H1 (cell line): ENCODE data around the gene AGFG2. TPM values are rescaled to one million over a fixed set of nuclear protein-coding genes. Genes with fewer than 3 reads are reported as not detected.

ENCODE experiments used
- CTCF ChIA-PET: fragments of 300-600 bp; sonication (Branson Sonifier 250); formaldehyde crosslinking; loops from one replicate; lab custom pipeline; 2021; ENCODE audit not compliant: partially characterized antibody; lab: Charles Lee
- POLR2A ChIA-PET: fragments of 300-600 bp; sonication (Branson Sonifier 250); formaldehyde crosslinking; loops from one replicate; lab custom pipeline; 2021; ENCODE audit warnings: inconsistent platforms; ENCODE audit not compliant: partially characterized antibody; lab: Charles Lee
- DNase-seq, 2 experiments: peaks; one replicate each; pipeline versions ENCODE4 v3.0.0 to v3.0.0-alpha.2; 2010 to 2022; ENCODE audit warnings: low spot score in 2 of 2, low read depth in 1 of 2, mixed read lengths in 1 of 2
- FAIRE-seq: peaks from 2 replicates; lab custom pipeline; 2011; peaks lifted over from hg19 to GRCh38; lab: Jason Lieb, UNC
- H2AFZ ChIP-seq: 2 replicates; pipeline ENCODE4 v1.8.1; 2012; ENCODE audit warnings: low read length, inconsistent platforms
- H2AK5ac ChIP-seq: 2 replicates; pipeline ENCODE4 v1.6.1; 2013; ENCODE audit warnings: low read depth, low read length
- H2BK120ac ChIP-seq: replicated peaks from 2 replicates; pipeline ENCODE3; 2013; ENCODE audit warnings: low read depth, low read length, inconsistent platforms
- H2BK12ac ChIP-seq: 2 replicates; pipeline ENCODE4 v1.6.1; 2013; ENCODE audit warnings: low read depth, low read length
- H2BK15ac ChIP-seq: 2 replicates; pipeline ENCODE4 v1.6.1; 2013; ENCODE audit warnings: low read length
- H2BK20ac ChIP-seq: 2 replicates; pipeline ENCODE4 v1.6.1; 2013; ENCODE audit warnings: low read length
- H2BK5ac ChIP-seq: 2 replicates; pipeline ENCODE4 v1.6.1; 2013; ENCODE audit warnings: low read depth, low read length
- H3K14ac ChIP-seq: 2 replicates; pipeline ENCODE4 v1.6.1; 2013; ENCODE audit warnings: inconsistent platforms; ENCODE audit not compliant: insufficient read length
- H3K18ac ChIP-seq: 2 replicates; pipeline ENCODE4 v1.6.1; 2013; ENCODE audit warnings: low read length; ENCODE audit errors: extremely low read depth
- H3K23ac ChIP-seq: 2 replicates; pipeline ENCODE4 v1.6.1; 2013; ENCODE audit warnings: inconsistent platforms; ENCODE audit not compliant: insufficient read length
- H3K23me2 ChIP-seq: 2 replicates; pipeline ENCODE4 v1.6.1; 2013; ENCODE audit warnings: low read depth, low read length
- H3K27ac ChIP-seq: 2 replicates; pipeline ENCODE4 v1.6.1; 2011; ENCODE audit warnings: low read depth, low read length, inconsistent platforms
- H3K27me3 ChIP-seq, 4 experiments: replicated peaks in 1 of 4; 1 replicate in 1 of 4; 2 replicates in 3 of 4; pipeline versions ENCODE4 v1.6.1 to v1.8.1; 2011 to 2013; ENCODE audit warnings: low read length in 3 of 4, mild to moderate bottlenecking in 3 of 4, inconsistent platforms in 2 of 4, mixed read lengths in 2 of 4, moderate library complexity in 1 of 4; ENCODE audit not compliant: control insufficient read depth in 3 of 4, insufficient read depth in 3 of 4; ENCODE audit errors: extremely low read depth in 1 of 4
- H3K36me3 ChIP-seq, 4 experiments: 2 replicates each; pipeline versions ENCODE4 v1.6.1 to v1.8.1; 2011 to 2013; ENCODE audit warnings: mild to moderate bottlenecking in 4 of 4, low read length in 3 of 4, moderate library complexity in 2 of 4, control low read depth in 1 of 4, inconsistent platforms in 1 of 4; ENCODE audit not compliant: insufficient read depth in 4 of 4, control insufficient read depth in 2 of 4
- H3K4ac ChIP-seq: replicated peaks from 2 replicates; pipeline ENCODE3; 2013; ENCODE audit warnings: low read length, low read depth, mixed read lengths, inconsistent platforms; ENCODE audit not compliant: insufficient read length
- H3K4me1 ChIP-seq, 4 experiments: replicated peaks in 1 of 4; 1 replicate in 1 of 4; 2 replicates in 3 of 4; pipeline versions ENCODE4 v1.6.1 to v1.8.1; 2011 to 2013; ENCODE audit warnings: low read length in 3 of 4, inconsistent platforms in 2 of 4, mixed read lengths in 1 of 4; ENCODE audit not compliant: insufficient read depth in 4 of 4, control insufficient read depth in 3 of 4
- H3K4me2 ChIP-seq, 2 experiments: 2 replicates each; pipeline versions ENCODE4 v1.6.1 to v1.8.1; 2011 to 2013; ENCODE audit warnings: low read depth in 2 of 2, low read length in 2 of 2, control low read depth in 1 of 2, inconsistent platforms in 1 of 2, mild to moderate bottlenecking in 1 of 2; ENCODE audit not compliant: insufficient read depth in 1 of 2
- H3K4me3 ChIP-seq, 4 experiments: fragments of 200-600, 300-600 bp in 1 of 4; sonication (generic), shearing (Covaris generic), sonication (Bioruptor Twin) in 1 of 4; 2 replicates each; pipeline versions ENCODE4 v1.5.1 to v1.8.1; 2011 to 2016; ENCODE audit warnings: low read length in 4 of 4, low read depth in 3 of 4, control low read depth in 2 of 4, inconsistent platforms in 2 of 4, mild to moderate bottlenecking in 2 of 4, mixed read lengths in 1 of 4, moderate library complexity in 1 of 4; ENCODE audit not compliant: insufficient read depth in 2 of 4; ENCODE audit errors: extremely low read depth in 1 of 4
- H3K56ac ChIP-seq: replicated peaks from 2 replicates; pipeline ENCODE3; 2013; ENCODE audit warnings: low read depth, mild to moderate bottlenecking, mixed read lengths, low read length, inconsistent platforms; ENCODE audit not compliant: insufficient read length
- H3K79me1 ChIP-seq: 2 replicates; pipeline ENCODE4 v1.6.1; 2013; ENCODE audit warnings: low read depth, low read length, control low read depth
- H3K79me2 ChIP-seq, 2 experiments: 2 replicates each; pipeline versions ENCODE4 v1.6.1 to v1.8.1; 2012 to 2013; ENCODE audit warnings: low read length in 2 of 2, mild to moderate bottlenecking in 2 of 2, inconsistent platforms in 1 of 2; ENCODE audit not compliant: insufficient read depth in 2 of 2, control insufficient read depth in 1 of 2
- H3K9ac ChIP-seq, 4 experiments: replicated peaks in 1 of 4; 1 replicate in 1 of 4; 2 replicates in 3 of 4; pipeline versions ENCODE4 v1.6.1 to v1.8.1; 2011 to 2013; ENCODE audit warnings: low read depth in 3 of 4, low read length in 3 of 4, control low read depth in 2 of 4, mild to moderate bottlenecking in 2 of 4, moderate library complexity in 2 of 4, inconsistent platforms in 1 of 4; ENCODE audit errors: extremely low read depth in 1 of 4
- H3K9me3 ChIP-seq, 2 experiments: 2 replicates each; pipeline versions ENCODE4 v1.6.1 to v1.8.1; 2012 to 2013; ENCODE audit warnings: mild to moderate bottlenecking in 2 of 2, moderate library complexity in 2 of 2, control low read depth in 1 of 2, inconsistent platforms in 1 of 2, low read depth in 1 of 2, low read length in 1 of 2, mixed read lengths in 1 of 2; ENCODE audit not compliant: insufficient read depth in 2 of 2
- H4K20me1 ChIP-seq, 2 experiments: replicated peaks in 1 of 2; 2 replicates each; pipeline versions ENCODE3 to v1.8.1; 2011 to 2013; ENCODE audit warnings: inconsistent platforms in 2 of 2, low read length in 2 of 2, mild to moderate bottlenecking in 1 of 2; ENCODE audit not compliant: insufficient read depth in 2 of 2, control insufficient read depth in 1 of 2
- H4K5ac ChIP-seq: 2 replicates; pipeline ENCODE4 v1.6.1; 2013; ENCODE audit warnings: low read length, low read depth, mixed read lengths, inconsistent platforms; ENCODE audit not compliant: insufficient read length
- H4K8ac ChIP-seq: 2 replicates; pipeline ENCODE4 v1.8.0; 2013; ENCODE audit warnings: mild to moderate bottlenecking, moderate library complexity, low read length, inconsistent platforms; ENCODE audit not compliant: insufficient read depth; ENCODE audit errors: extremely low read depth
- H4K91ac ChIP-seq: replicated peaks from 2 replicates; pipeline ENCODE3; 2013; ENCODE audit warnings: low read length, mixed read lengths, inconsistent platforms; ENCODE audit not compliant: insufficient read length
- BACH1 ChIP-seq: IDR thresholded peaks from 2 replicates; pipeline ENCODE4 v1.6.1; 2012; ENCODE audit warnings: low read length, improper control_type of control experiment
- CBX5 ChIP-seq: fragments of 300-800, 300-1000 bp; sonication (generic); IDR thresholded peaks from 2 replicates; pipeline ENCODE4 v1.7.1; 2016; ENCODE audit warnings: antibody characterized with exemption, low read length, low read depth
- EP300 ChIP-seq, 2 experiments: IDR thresholded peaks; 1 replicate in 1 of 2; 2 replicates in 1 of 2; pipeline ENCODE4 v1.6.1; 2011 to 2012; ENCODE audit warnings: low read depth in 2 of 2, low read length in 2 of 2, mild to moderate bottlenecking in 2 of 2, borderline replicate concordance in 1 of 2, inconsistent platforms in 1 of 2, moderate library complexity in 1 of 2
- HDAC6 ChIP-seq: IDR thresholded peaks from one replicate; pipeline ENCODE4 v1.7.1; 2012; ENCODE audit warnings: low read depth, mild to moderate bottlenecking, inconsistent platforms, low read length, moderate library complexity
- KDM5A ChIP-seq: fragments of 200-600 bp; IDR thresholded peaks from 2 replicates; pipeline ENCODE4 v1.7.1; 2012; ENCODE audit warnings: mild to moderate bottlenecking, low read length, inconsistent platforms, mixed read lengths
- NANOG ChIP-seq: IDR thresholded peaks from 2 replicates; pipeline ENCODE4 v1.6.1; 2011; ENCODE audit warnings: low read length, low read depth, mild to moderate bottlenecking, inconsistent platforms; ENCODE audit not compliant: insufficient read depth, poor library complexity, severe bottlenecking
- POLR2AphosphoS5 ChIP-seq: IDR thresholded peaks from 2 replicates; pipeline ENCODE4 v1.6.1; 2011; ENCODE audit warnings: low read depth, low read length
- RFX5 ChIP-seq: IDR thresholded peaks from 2 replicates; pipeline ENCODE4 v1.6.1; 2011; ENCODE audit warnings: low read depth, low read length, improper control_type of control experiment, borderline replicate concordance
- SIN3A ChIP-seq, 2 experiments: IDR thresholded peaks in 1 of 2; conservative IDR thresholded peaks in 1 of 2; 2 replicates each; pipeline ENCODE4 v1.6.1; 2011 to 2012; ENCODE audit warnings: low read length in 2 of 2, improper control_type of control experiment in 1 of 2, low read depth in 1 of 2, mild to moderate bottlenecking in 1 of 2
- SUZ12 ChIP-seq: fragments of 200-600 bp; sonication (generic); IDR thresholded peaks from 2 replicates; pipeline ENCODE4 v1.6.1; 2012; ENCODE audit warnings: mild to moderate bottlenecking, inconsistent platforms, low read length, moderate library complexity, mixed read lengths
- TCF12 ChIP-seq: IDR thresholded peaks from 2 replicates; pipeline ENCODE4 v1.6.1; 2011; ENCODE audit warnings: low read depth, mild to moderate bottlenecking, low read length
- WGBS, 2 experiments: shearing (Covaris generic) in 1 of 2; methylation state at CpG; one replicate each; pipeline versions ENCODE4 v1.1.6 to v1.1.7; 2013 to 2015; ENCODE audit warnings: low lambda C conversion rate in 2 of 2, mixed read lengths in 2 of 2, inconsistent platforms in 1 of 2, low coverage in 1 of 2, missing lambda C conversion rate in 1 of 2; ENCODE audit not compliant: insufficient replicate concordance in 2 of 2, insufficient coverage in 1 of 2, insufficient read length in 1 of 2; ENCODE audit errors: extremely low coverage in 1 of 2, missing lambda C conversion rate in 1 of 2; 5-methylcytosine and 5-hydroxymethylcytosine counted together
- polyA plus RNA-seq, 7 experiments: library from polyadenylated mRNA; depleted of rRNA in 3 of 7; stranded (reverse) in 5 of 7; unstranded in 2 of 7; fragments of >200 nt in 5 of 7; fragments of 200-250 nt in 2 of 7; gene quantifications; 1 replicate in 5 of 7; 2 replicates in 1 of 7; 4 replicates in 1 of 7; pipeline versions ENCODE4 v1.2.1 to v1.2.3, GENCODE V29; 2011 to 2013; ENCODE audit warnings: missing spikeins in 2 of 7, mixed read lengths in 2 of 7
- total RNA-seq: library from RNA; stranded (reverse); fragmentation: NEBNext Ultra II Directional; extraction: Animal tissue kit (Norgen Biotek cat#: 25700); gene quantifications from 2 replicates; pipeline ENCODE4 v1.2.1, GENCODE V29; 2021

AGFG2 gene
- total and polyA plus RNA-seq, 2 of the 8 experiments (the other 6 are each of a cell fraction or from before 2014, with no cell fraction given) = 7.6 to 11.2 TPM

DNA sequence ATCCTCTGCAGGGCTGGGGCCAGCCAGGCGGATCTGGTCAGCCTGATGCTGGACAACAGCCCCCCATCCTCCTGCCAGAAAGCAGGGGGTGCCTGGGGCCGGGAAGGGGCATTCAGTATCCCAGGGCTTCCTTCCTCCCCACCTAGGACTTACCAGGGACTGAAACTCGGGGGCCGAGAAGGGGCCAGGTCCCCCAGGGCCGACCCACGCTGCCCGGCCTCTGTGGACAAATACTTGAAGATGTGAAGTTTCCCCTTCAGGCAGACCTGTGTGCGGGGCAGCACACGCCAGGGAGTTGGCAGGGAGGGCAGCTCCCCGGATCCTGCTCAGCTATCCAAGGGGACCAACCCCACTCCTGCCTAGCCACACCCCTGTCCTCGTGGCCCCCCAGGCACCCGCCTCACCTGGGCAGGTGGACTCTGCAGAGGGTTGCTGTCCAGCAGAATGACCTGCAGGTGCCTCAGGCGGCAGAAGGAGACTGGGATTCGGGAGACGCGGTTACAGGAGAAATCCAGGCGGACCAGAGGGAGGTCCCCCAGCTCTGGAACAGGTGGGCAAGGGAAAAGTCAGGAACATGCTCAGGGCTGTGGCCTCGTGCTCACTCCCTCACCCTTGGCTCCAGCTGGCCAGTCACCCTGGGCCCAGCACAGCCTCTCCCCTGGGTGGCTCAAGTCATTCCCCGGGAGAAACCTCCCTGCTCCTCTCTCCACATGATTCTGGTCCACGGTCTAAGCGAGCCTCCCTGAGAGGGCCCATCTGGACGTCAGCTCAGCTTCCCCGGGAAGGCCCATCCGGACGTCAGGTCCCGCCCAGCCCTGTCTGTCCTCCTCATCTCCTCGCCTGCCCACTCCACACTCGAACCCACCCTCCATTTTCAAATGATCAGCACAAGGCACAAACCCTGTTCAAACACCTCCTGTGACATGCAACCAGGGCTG, 39.5 kb downstream of the AGFG2 start:
- H4K8ac ChIP-seq = no peak overlapping the region
- H2BK12ac ChIP-seq = no peak overlapping the region
- H3K23me2 ChIP-seq = peaks cover 7% of the 10 kb centered on the region
- H4K20me1 ChIP-seq = peaks cover 2 to 19% of the 10 kb centered on the region in 2 experiments
- H4K5ac ChIP-seq = no peak overlapping the region
- H3K4me1 ChIP-seq = peaks cover 0 to 9% (median 3%) of the 10 kb centered on the region in 4 experiments; a peak in 6 of 7 replicates
- H2BK120ac ChIP-seq = no peak overlapping the region
- POLR2A ChIA-PET = interaction anchor here (0.6 to 1.2 kb wide), 4 partner anchors 11 to 581 kb away, joined by 3 read pairs; no protein-coding TSS in a partner anchor
- no peak overlapping the region for H2BK15ac ChIP-seq
- H3K18ac ChIP-seq = no peak overlapping the region
- no peak overlapping the region for H4K91ac ChIP-seq
- H3K56ac ChIP-seq = no peak overlapping the region
- no peak overlapping the region for H3K14ac ChIP-seq
- peaks cover 7% of the 10 kb centered on the region for H3K79me1 ChIP-seq
- H3K27ac ChIP-seq = no peak overlapping the region
- FAIRE-seq = no peak
- H2BK5ac ChIP-seq = no peak overlapping the region
- peaks cover 0 to 4% of the 10 kb centered on the region in 2 experiments; a peak in 1 of 4 replicates for H3K79me2 ChIP-seq
- no peak for DNase-seq
- WGBS, 2 experiments = 92% methylated on average over 27 of the region's 28 CpGs; no CpG with 5 or more reads in 1 of the 2 experiments
- H3K23ac ChIP-seq = no peak overlapping the region
- peaks cover 0 to 2% (median 0%) of the 10 kb centered on the region in 4 experiments; a peak in 1 of 7 replicates for H3K27me3 ChIP-seq
- H2AK5ac ChIP-seq = no peak overlapping the region
- H3K9me3 ChIP-seq = no peaks in the 10 kb centered on the region
- H3K4ac ChIP-seq = no peak overlapping the region
- no peak overlapping the region for H2AFZ ChIP-seq
- H3K36me3 ChIP-seq = peaks cover 15 to 41% (median 37%) of the 10 kb centered on the region in 4 experiments
- H3K4me2 ChIP-seq = no peak overlapping the region
- H3K9ac ChIP-seq = no peak overlapping the region
- no peak overlapping the region for H2BK20ac ChIP-seq
- CTCF ChIA-PET = interaction anchor here (0.6 to 3.8 kb wide), 9 partner anchors 8 to 146 kb away, joined by 3 to 16 read pairs (median 5); partner anchors contain the start of genes FBXO24, LRCH4 and MOSPD3
- H3K4me3 ChIP-seq = no peak overlapping the region
- TF ChIP-seq EP300 (IDR thresholded peaks at IDR 0.05; ENCODE audit: borderline replicate concordance in 1 of 2, low read depth in 2 of 2, low read length in 2 of 2) = no peak
- no peak for TF ChIP-seq RFX5
- no peak for TF ChIP-seq SUZ12
- TF ChIP-seq KDM5A = no peak
- TF ChIP-seq BACH1 = no peak
- no peak for TF ChIP-seq TCF12
- TF ChIP-seq CBX5 = no peak
- TF ChIP-seq HDAC6 = no peak
- no peak for TF ChIP-seq SIN3A (conservative IDR thresholded peaks at IDR 0.05 in 1 of 2, IDR thresholded peaks at IDR 0.05 in 1 of 2; ENCODE audit: low read depth in 1 of 2, low read length in 2 of 2)
- TF ChIP-seq POLR2AphosphoS5 = no peak
- no peak for TF ChIP-seq NANOG
